NT2/D1 (cell line): ENCODE measurements around the gene MAML1.
A peak's percentile ranks its signal among the peaks of the same experiment; 100 is the strongest.
"Not testable (repeated sequence)": the region's sequence is repeated elsewhere in the genome, so short reads cannot be mapped to it uniquely, and the experiment has no call there.

Experiments
- DNase-seq: peaks from one replicate; pipeline ENCODE4 v3.0.0-alpha.2; 2011; ENCODE audit warnings: low read depth, low spot score
- H3K27me3 ChIP-seq: 2 replicates; pipeline ENCODE4 v1.6.0; 2011; ENCODE audit warnings: mild to moderate bottlenecking; ENCODE audit not compliant: insufficient read length, insufficient read depth
- H3K36me3 ChIP-seq: 2 replicates; pipeline ENCODE4 v1.6.1; 2011; ENCODE audit warnings: mild to moderate bottlenecking, low read length, mixed read lengths; ENCODE audit not compliant: insufficient read depth, insufficient read length
- H3K4me1 ChIP-seq: 2 replicates; pipeline ENCODE4 v1.5.1; 2011; ENCODE audit not compliant: insufficient read depth, insufficient read length
- H3K4me3 ChIP-seq: 2 replicates; pipeline ENCODE4 v1.5.1; 2011; ENCODE audit warnings: low read depth; ENCODE audit not compliant: insufficient read length
- H3K9ac ChIP-seq: 2 replicates; pipeline ENCODE4 v1.6.0; 2011; ENCODE audit warnings: low read depth; ENCODE audit not compliant: insufficient read length
- H3K9me3 ChIP-seq: 2 replicates; pipeline ENCODE4 v1.5.1; 2011; ENCODE audit warnings: mild to moderate bottlenecking, low read length; ENCODE audit not compliant: insufficient read depth
- SUZ12 ChIP-seq: IDR thresholded peaks from 2 replicates; pipeline ENCODE4 v1.6.1; 2011; ENCODE audit not compliant: insufficient read length, insufficient read depth; ENCODE audit errors: extremely low read depth
- YY1 ChIP-seq: IDR thresholded peaks from 2 replicates; pipeline ENCODE4 v1.6.1; 2011; ENCODE audit not compliant: insufficient read length, insufficient read depth
- ZNF274 ChIP-seq: IDR thresholded peaks from 2 replicates; pipeline ENCODE4 v1.6.1; 2011; ENCODE audit warnings: mild to moderate bottlenecking, low read depth, low read length

Gene MAML1

GRCh38 chr5:179734536-179735164 is 2.0 kb downstream of the MAML1 start:
- DNase-seq: no peak
- H3K27me3 ChIP-seq: no peaks in the 10 kb centered on the region
- TF ChIP-seq YY1 (no peak), ZNF274 (no peak), SUZ12 (no peak)

DNA sequence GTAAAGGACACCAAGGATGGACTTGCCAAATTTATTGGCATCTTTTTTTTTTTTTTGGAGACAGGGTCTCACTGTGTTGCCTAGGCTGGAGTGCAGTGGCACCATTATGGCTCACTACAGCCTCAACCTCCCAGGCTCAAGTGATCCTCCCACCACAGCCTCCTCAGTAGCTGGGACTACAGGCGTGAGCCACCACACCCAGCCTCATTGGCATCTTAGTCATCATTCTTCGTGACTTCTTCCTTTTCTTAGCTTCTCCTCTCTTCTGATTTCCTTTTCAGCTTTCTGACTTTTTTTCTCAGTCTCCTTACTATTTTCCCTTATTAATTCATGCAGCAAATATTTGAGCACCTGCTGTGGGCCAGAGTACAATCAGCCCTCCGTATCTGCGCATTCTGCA is 6.1 kb downstream of the MAML1 start:
- no peak for DNase-seq
- Histone ChIP-seq H3K4me3 (no peak overlapping the region), H3K4me1 (no peaks in the 10 kb centered on the region), H3K36me3 (peaks cover 36% of the 10 kb centered on the region), H3K27me3 (no peaks in the 10 kb centered on the region), H3K9me3 (no peaks in the 10 kb centered on the region), H3K9ac (no peak overlapping the region)
- TF ChIP-seq YY1 (no peak), SUZ12 (no peak), ZNF274 (no peak)

More at GRCh38 chr5:179734536-179735164, 2.0 kb downstream of the MAML1 start:
- Histone ChIP-seq H3K9ac (no peak overlapping the region), H3K4me1 (no peaks in the 10 kb centered on the region), H3K9me3 (no peaks in the 10 kb centered on the region), H3K36me3 (peaks cover 42% of the 10 kb centered on the region), H3K4me3 (peak overlapping the region; percentile 89)

- not testable (repeated sequence) for H3K27me3 ChIP-seq, H3K4me3 ChIP-seq, H3K4me1 ChIP-seq, H3K36me3 ChIP-seq, DNase-seq, H3K9ac ChIP-seq, H3K9me3 ChIP-seq
These were observed 11.5 kb downstream of the MAML1 start for GRCh38 chr5:179744106-179744505.

GRCh38 chr5:179746872-179747271 is 14.2 kb downstream of the MAML1 start:
- H3K4me3 ChIP-seq: no peak overlapping the region
- TF ChIP-seq ZNF274: no peak
- no peak for TF ChIP-seq YY1
- TF ChIP-seq SUZ12: no peak
- no peaks in the 10 kb centered on the region for H3K9me3 ChIP-seq

GRCh38 chr5:179747811-179748210 is 15.2 kb downstream of the MAML1 start:
- no peak for DNase-seq
- H3K9me3 ChIP-seq: no peaks in the 10 kb centered on the region
- no peak overlapping the region for H3K4me3 ChIP-seq
- no peak overlapping the region for H3K9ac ChIP-seq
- H3K27me3 ChIP-seq: no peaks in the 10 kb centered on the region
- no peaks in the 10 kb centered on the region for H3K4me1 ChIP-seq
- no peak for TF ChIP-seq ZNF274
- TF ChIP-seq SUZ12: no peak
- no peak for TF ChIP-seq YY1
- H3K36me3 ChIP-seq: peaks cover 19% of the 10 kb centered on the region

More at GRCh38 chr5:179746872-179747271, 14.2 kb downstream of the MAML1 start:
- no peak for DNase-seq
- H3K9ac ChIP-seq: no peak overlapping the region
- H3K4me1 ChIP-seq: no peaks in the 10 kb centered on the region
- no peaks in the 10 kb centered on the region for H3K27me3 ChIP-seq
- H3K36me3 ChIP-seq: peaks cover 21% of the 10 kb centered on the region

- DNase-seq: no peak
- Histone ChIP-seq H3K27me3 (no peaks in the 10 kb centered on the region), H3K9ac (no peak overlapping the region), H3K36me3 (peaks cover 19% of the 10 kb centered on the region), H3K4me3 (no peak overlapping the region), H3K4me1 (peaks cover 3% of the 10 kb centered on the region), H3K9me3 (no peaks in the 10 kb centered on the region)
- no peak for TF ChIP-seq ZNF274
- TF ChIP-seq SUZ12: no peak
- no peak for TF ChIP-seq YY1
These were observed 17.4 kb downstream of the MAML1 start for GRCh38 chr5:179749857-179750508.

GRCh38 chr5:179753971-179754370 is 21.3 kb downstream of the MAML1 start:
- Histone ChIP-seq H3K9ac (no peak overlapping the region), H3K9me3 (no peaks in the 10 kb centered on the region), H3K4me3 (no peak overlapping the region), H3K4me1 (peaks cover 3% of the 10 kb centered on the region), H3K36me3 (peaks cover 15% of the 10 kb centered on the region), H3K27me3 (no peaks in the 10 kb centered on the region)
- DNase-seq: no peak
- TF ChIP-seq ZNF274: no peak
- TF ChIP-seq SUZ12: no peak
- no peak for TF ChIP-seq YY1
